Naive B cell (primary cell): ENCODE data around the gene F13A1. TPM values are rescaled to one million over a fixed set of nuclear protein-coding genes. Genes with fewer than 3 reads are reported as not detected.

Experiments
- ATAC-seq, 2 donors: fragments of 150-1000 bp; cut with Tn5 transposase; 2 replicates each; pipeline ENCODE4 v1.10.0; 2021; ENCODE audit warnings: low read depth in 2 of 2, mild to moderate bottlenecking in 2 of 2, moderate library complexity in 2 of 2
- DNase-seq: peaks from one replicate; pipeline ENCODE4 v3.0.0; 2022
- H3K27ac Mint-ChIP-seq, 6 donors: one replicate each; pipeline ENCODE4 v1.8.0; 2020 to 2022; ENCODE audit warnings: mild to moderate bottlenecking in 6 of 6, mixed read lengths in 6 of 6, moderate library complexity in 5 of 6, inconsistent platforms in 2 of 6
- H3K27me3 Mint-ChIP-seq, 3 donors: one replicate each; pipeline ENCODE4 v1.8.0; 2021 to 2022; ENCODE audit warnings: mixed read lengths in 3 of 3, mild to moderate bottlenecking in 1 of 3
- H3K36me3 Mint-ChIP-seq, 2 donors: one replicate each; pipeline ENCODE4 v1.8.0; 2020 to 2022; ENCODE audit warnings: mixed read lengths in 2 of 2, inconsistent platforms in 1 of 2, mild to moderate bottlenecking in 1 of 2
- H3K4me1 Mint-ChIP-seq, 3 donors: one replicate each; pipeline ENCODE4 v1.8.0; 2020 to 2022; ENCODE audit warnings: mixed read lengths in 3 of 3, inconsistent platforms in 1 of 3, mild to moderate bottlenecking in 1 of 3, moderate library complexity in 1 of 3
- H3K4me3 Mint-ChIP-seq, 8 donors: one replicate each; pipeline ENCODE4 v1.8.0; 2020 to 2022; ENCODE audit warnings: mild to moderate bottlenecking in 8 of 8, mixed read lengths in 8 of 8, moderate library complexity in 8 of 8, inconsistent platforms in 2 of 8
- H3K9me3 Mint-ChIP-seq, 7 donors: one replicate each; pipeline ENCODE4 v1.8.0; 2020 to 2022; ENCODE audit warnings: mixed read lengths in 7 of 7, mild to moderate bottlenecking in 5 of 7, inconsistent platforms in 2 of 7, moderate library complexity in 1 of 7
- polyA plus RNA-seq, 6 donors: library from polyadenylated mRNA; unstranded; fragments of 300-500 nt; fragmentation: Illumina TruSeq; gene quantifications; one replicate each; pipeline ENCODE4 v1.2.3, GENCODE V29; 2021; ENCODE audit warnings: low read depth in 6 of 6

The F13A1 gene
- polyA plus RNA-seq, 6 donors from 2014 or later, result 3.3 to 9.0 (median 6.6) TPM

- Mint-ChIP-seq H3K36me3 (no peaks in the 10 kb centered on the region), H3K4me1 (no peaks in the 10 kb centered on the region), H3K27me3 (peaks cover 14 to 33% (median 25%) of the 10 kb centered on the region in 3 donors), H3K4me3 (no peak overlapping the region), H3K27ac (peak overlapping the region in 1 of 6 donors; percentile 24), H3K9me3 (no peaks in the 10 kb centered on the region)
- DNase-seq, result no peak
- no peak for ATAC-seq
Observed at GRCh38 chr6:6256259-6256658, 64.2 kb downstream of the F13A1 start.

- Mint-ChIP-seq H3K27ac (peak overlapping the region in 1 of 6 donors; percentile 15), H3K27me3 (peaks cover 22 to 55% (median 31%) of the 10 kb centered on the region in 3 donors), H3K4me3 (no peak overlapping the region), H3K36me3 (no peaks in the 10 kb centered on the region), H3K9me3 (no peaks in the 10 kb centered on the region), H3K4me1 (peaks cover 6 to 12% (median 12%) of the 10 kb centered on the region in 3 donors)
- DNase-seq (no peak), ATAC-seq (no peak)
Observed at GRCh38 chr6:6251555-6252280, 68.7 kb downstream of the F13A1 start.

GRCh38 chr6:6248651-6249050 is 71.8 kb downstream of the F13A1 start:
- DNase-seq (no peak), ATAC-seq (no peak)
- Mint-ChIP-seq H3K4me1 (peaks cover 6 to 12% (median 12%) of the 10 kb centered on the region in 3 donors), H3K4me3 (peak overlapping the region in 2 of 8 donors; percentile 17 to 42), H3K27ac (no peak overlapping the region), H3K27me3 (peaks cover 12 to 45% (median 36%) of the 10 kb centered on the region in 3 donors), H3K36me3 (no peaks in the 10 kb centered on the region), H3K9me3 (no peaks in the 10 kb centered on the region)

- ATAC-seq, result peak in 1 of 2 donors; percentile 37
- peak overlapping the region in 1 of 6 donors; percentile 21 for H3K27ac Mint-ChIP-seq
- no peak for DNase-seq
- peaks cover 0 to 8% of the 10 kb centered on the region in 2 donors for H3K36me3 Mint-ChIP-seq
- peaks cover 0 to 5% (median 3%) of the 10 kb centered on the region in 7 donors for H3K9me3 Mint-ChIP-seq
- H3K4me3 Mint-ChIP-seq, result no peak overlapping the region
- H3K4me1 Mint-ChIP-seq, result peaks cover 6 to 12% (median 12%) of the 10 kb centered on the region in 3 donors
- H3K27me3 Mint-ChIP-seq, result peaks cover 25 to 60% (median 40%) of the 10 kb centered on the region in 3 donors
Observed at GRCh38 chr6:6246544-6246943, 73.9 kb downstream of the F13A1 start.

GRCh38 chr6:6244624-6245023 is 75.8 kb downstream of the F13A1 start:
- ATAC-seq (no peak), DNase-seq (no peak)
- no peak overlapping the region for H3K27ac Mint-ChIP-seq
- H3K9me3 Mint-ChIP-seq, result peaks cover 0 to 5% (median 3%) of the 10 kb centered on the region in 7 donors
- peaks cover 6 to 12% (median 12%) of the 10 kb centered on the region in 3 donors for H3K4me1 Mint-ChIP-seq
- H3K36me3 Mint-ChIP-seq, result peaks cover 0 to 8% of the 10 kb centered on the region in 2 donors
- peaks cover 24 to 50% (median 30%) of the 10 kb centered on the region in 3 donors for H3K27me3 Mint-ChIP-seq
- no peak overlapping the region for H3K4me3 Mint-ChIP-seq

- DNase-seq (no peak), ATAC-seq (no peak)
- Mint-ChIP-seq H3K27me3 (peaks cover 26 to 47% (median 29%) of the 10 kb centered on the region in 3 donors), H3K27ac (no peak overlapping the region), H3K36me3 (peaks cover 0 to 8% of the 10 kb centered on the region in 2 donors), H3K4me3 (no peak overlapping the region), H3K9me3 (peaks cover 0 to 5% (median 3%) of the 10 kb centered on the region in 7 donors), H3K4me1 (peaks cover 4 to 11% (median 10%) of the 10 kb centered on the region in 3 donors)
Observed at GRCh38 chr6:6243846-6244245, 76.6 kb downstream of the F13A1 start.

GRCh38 chr6:6239598-6240581 is 80.6 kb downstream of the F13A1 start:
- H3K36me3 Mint-ChIP-seq, result peaks cover 0 to 8% of the 10 kb centered on the region in 2 donors

GRCh38 chr6:6236730-6237469 is 83.6 kb downstream of the F13A1 start:
- Mint-ChIP-seq H3K9me3 (peaks cover 2 to 6% (median 4%) of the 10 kb centered on the region in 7 donors), H3K4me3 (no peak overlapping the region), H3K36me3 (peaks cover 0 to 7% of the 10 kb centered on the region in 2 donors), H3K27me3 (peaks cover 14 to 34% (median 31%) of the 10 kb centered on the region in 3 donors), H3K27ac (no peak overlapping the region), H3K4me1 (no peaks in the 10 kb centered on the region)
- DNase-seq (no peak), ATAC-seq (no peak)

More at GRCh38 chr6:6239598-6240581, 80.6 kb downstream of the F13A1 start:
- Mint-ChIP-seq H3K4me1 (no peaks in the 10 kb centered on the region), H3K9me3 (peaks cover 0 to 5% (median 3%) of the 10 kb centered on the region in 7 donors), H3K4me3 (no peak overlapping the region), H3K27ac (no peak overlapping the region), H3K27me3 (peaks cover 26 to 45% (median 35%) of the 10 kb centered on the region in 3 donors)
- ATAC-seq (no peak), DNase-seq (no peak)

GRCh38 chr6:6235786-6236185 is 84.7 kb downstream of the F13A1 start:
- H3K9me3 Mint-ChIP-seq, result peaks cover 2 to 17% (median 4%) of the 10 kb centered on the region in 7 donors
- H3K4me1 Mint-ChIP-seq, result no peaks in the 10 kb centered on the region
- peaks cover 23 to 45% (median 42%) of the 10 kb centered on the region in 3 donors for H3K27me3 Mint-ChIP-seq
- no peak for ATAC-seq
- no peak overlapping the region for H3K4me3 Mint-ChIP-seq
- no peak for DNase-seq
- H3K27ac Mint-ChIP-seq, result no peak overlapping the region
- H3K36me3 Mint-ChIP-seq, result peaks cover 5 to 7% of the 10 kb centered on the region in 2 donors

GRCh38 chr6:6234963-6235362 is 85.5 kb downstream of the F13A1 start:
- Mint-ChIP-seq H3K27ac (no peak overlapping the region), H3K9me3 (peaks cover 2 to 19% (median 4%) of the 10 kb centered on the region in 7 donors), H3K36me3 (peaks cover 5 to 7% of the 10 kb centered on the region in 2 donors), H3K4me1 (no peaks in the 10 kb centered on the region), H3K27me3 (peaks cover 25 to 48% (median 45%) of the 10 kb centered on the region in 3 donors), H3K4me3 (no peak overlapping the region)
- ATAC-seq, result no peak
- no peak for DNase-seq

- no peak overlapping the region for H3K4me3 Mint-ChIP-seq
- ATAC-seq (no peak), DNase-seq (no peak)
- peaks cover 32 to 59% (median 56%) of the 10 kb centered on the region in 3 donors for H3K27me3 Mint-ChIP-seq
- peaks cover 2 to 19% (median 9%) of the 10 kb centered on the region in 7 donors for H3K9me3 Mint-ChIP-seq
- no peak overlapping the region for H3K27ac Mint-ChIP-seq
- H3K4me1 Mint-ChIP-seq, result no peaks in the 10 kb centered on the region
- H3K36me3 Mint-ChIP-seq, result peaks cover 5 to 7% of the 10 kb centered on the region in 2 donors
Observed at GRCh38 chr6:6230286-6230685, 90.2 kb downstream of the F13A1 start.

GRCh38 chr6:6227896-6228295 is 92.6 kb downstream of the F13A1 start:
- no peak overlapping the region for H3K4me3 Mint-ChIP-seq
- peaks cover 0 to 14% (median 5%) of the 10 kb centered on the region in 7 donors for H3K9me3 Mint-ChIP-seq
- no peak for ATAC-seq
- DNase-seq, result no peak
- H3K4me1 Mint-ChIP-seq, result no peaks in the 10 kb centered on the region
- H3K27ac Mint-ChIP-seq, result no peak overlapping the region
- peaks cover 37 to 68% (median 61%) of the 10 kb centered on the region in 3 donors for H3K27me3 Mint-ChIP-seq
- H3K36me3 Mint-ChIP-seq, result peaks cover 4 to 5% of the 10 kb centered on the region in 2 donors
